Measurements from ENCODE around the gene PRDM11.

PRDM11 gene

GRCh38 chr11:45168366-45169130 is 22.1 kb downstream of the PRDM11 start:
- H3K27ac ChIP-seq (ENCODE audit: low read depth, low read length, poor library complexity, severe bottlenecking): no peak overlapping the region
- H4K20me1 ChIP-seq (ENCODE audit: insufficient read depth, low read length): no peaks in the 10 kb centered on the region
- H3K9ac ChIP-seq (ENCODE audit: low read length): no peak overlapping the region
- no peaks in the 10 kb centered on the region for H3K27me3 ChIP-seq (ENCODE audit: insufficient read depth, low read length)
- H3K36me3 ChIP-seq (ENCODE audit: insufficient read depth, low read length): no peaks in the 10 kb centered on the region
- TF ChIP-seq EZH2 (IDR thresholded peaks at IDR 0.05; ENCODE audit: borderline replicate concordance, low read length) (no peak), CTCF (IDR thresholded peaks at IDR 0.05; ENCODE audit: low read length) (no peak)
- H3K4me2 ChIP-seq (ENCODE audit: low read length): no peak overlapping the region
- no peaks in the 10 kb centered on the region for H3F3A ChIP-seq (ENCODE audit: insufficient read depth, low read length)
- no peak overlapping the region for H2AFZ ChIP-seq (ENCODE audit: low read length)
- no peak overlapping the region for H3K4me3 ChIP-seq (ENCODE audit: low read depth, low read length, poor library complexity, severe bottlenecking)
- no peaks in the 10 kb centered on the region for H3K79me2 ChIP-seq (ENCODE audit: insufficient read depth, low read length)
- no peaks in the 10 kb centered on the region for H3K9me3 ChIP-seq (ENCODE audit: low read length)
- H3K4me1 ChIP-seq (ENCODE audit: insufficient read depth, low read length, severe bottlenecking): no peaks in the 10 kb centered on the region
- no peaks in the 10 kb centered on the region for H3K9me2 ChIP-seq (ENCODE audit: low read depth, low read length)

GRCh38 chr11:45169310-45170072 is 23.1 kb downstream of the PRDM11 start:
- Histone ChIP-seq H3K36me3 (ENCODE audit: insufficient read depth, low read length) (no peaks in the 10 kb centered on the region), H3K9me3 (ENCODE audit: low read length) (no peaks in the 10 kb centered on the region), H3K4me3 (ENCODE audit: low read depth, low read length, poor library complexity, severe bottlenecking) (no peak overlapping the region), H3K4me2 (ENCODE audit: low read length) (no peak overlapping the region), H3K27me3 (ENCODE audit: insufficient read depth, low read length) (no peaks in the 10 kb centered on the region), H3K9me2 (ENCODE audit: low read depth, low read length) (no peaks in the 10 kb centered on the region), H4K20me1 (ENCODE audit: insufficient read depth, low read length) (no peaks in the 10 kb centered on the region), H3K79me2 (ENCODE audit: insufficient read depth, low read length) (no peaks in the 10 kb centered on the region), H3K27ac (ENCODE audit: low read depth, low read length, poor library complexity, severe bottlenecking) (no peak overlapping the region), H2AFZ (ENCODE audit: low read length) (no peak overlapping the region), H3K4me1 (ENCODE audit: insufficient read depth, low read length, severe bottlenecking) (no peaks in the 10 kb centered on the region), H3K9ac (ENCODE audit: low read length) (no peak overlapping the region), H3F3A (ENCODE audit: insufficient read depth, low read length) (no peaks in the 10 kb centered on the region)
- no peak for TF ChIP-seq EZH2 (IDR thresholded peaks at IDR 0.05; ENCODE audit: borderline replicate concordance, low read length)
- no peak for TF ChIP-seq CTCF (IDR thresholded peaks at IDR 0.05; ENCODE audit: low read length)

GRCh38 chr11:45170484-45170883 is 24.0 kb downstream of the PRDM11 start:
- Histone ChIP-seq H3K9me2 (ENCODE audit: low read depth, low read length) (no peaks in the 10 kb centered on the region), H3F3A (ENCODE audit: insufficient read depth, low read length) (no peaks in the 10 kb centered on the region), H3K27ac (ENCODE audit: low read depth, low read length, poor library complexity, severe bottlenecking) (no peak overlapping the region), H4K20me1 (ENCODE audit: insufficient read depth, low read length) (no peaks in the 10 kb centered on the region), H2AFZ (ENCODE audit: low read length) (no peak overlapping the region), H3K4me2 (ENCODE audit: low read length) (no peak overlapping the region), H3K4me1 (ENCODE audit: insufficient read depth, low read length, severe bottlenecking) (no peaks in the 10 kb centered on the region), H3K4me3 (ENCODE audit: low read depth, low read length, poor library complexity, severe bottlenecking) (no peak overlapping the region), H3K9me3 (ENCODE audit: low read length) (no peaks in the 10 kb centered on the region), H3K9ac (ENCODE audit: low read length) (no peak overlapping the region), H3K36me3 (ENCODE audit: insufficient read depth, low read length) (no peaks in the 10 kb centered on the region), H3K79me2 (ENCODE audit: insufficient read depth, low read length) (no peaks in the 10 kb centered on the region), H3K27me3 (ENCODE audit: insufficient read depth, low read length) (no peaks in the 10 kb centered on the region)
- no peak for TF ChIP-seq EZH2 (IDR thresholded peaks at IDR 0.05; ENCODE audit: borderline replicate concordance, low read length)
- TF ChIP-seq CTCF (IDR thresholded peaks at IDR 0.05; ENCODE audit: low read length): no peak

Measured in OCI-LY1 (cell line).